B cell (primary cell): ENCODE measurements around the gene GTSF1L. TPM values are rescaled to one million over a fixed set of nuclear protein-coding genes. Genes with fewer than 3 reads are reported as not detected.
A peak's percentile ranks its signal among the peaks of the same experiment; 100 is the strongest.

Experiments
- ATAC-seq: fragments of 200-7000 bp; cut with Tn5 transposase; one replicate; pipeline ENCODE4 v1.10.0; 2021; ENCODE audit warnings: low read depth, mild to moderate bottlenecking, moderate number of reproducible peaks, moderate library complexity
- CTCF ChIA-PET: fragments of 350-600 bp; sonication (Branson Sonifier 250); formaldehyde crosslinking; loops from one replicate; lab custom pipeline; 2021; ENCODE audit warnings: antibody characterized with exemption, inconsistent platforms; lab: Charles Lee
- POLR2A ChIA-PET: fragments of 350-600 bp; sonication (Branson Sonifier 250); formaldehyde crosslinking; loops from one replicate; lab custom pipeline; 2021; ENCODE audit warnings: antibody characterized with exemption; lab: Charles Lee
- DNase-seq: peaks from one replicate; pipeline ENCODE4 v3.0.0; 2013
- H2AFZ ChIP-seq: 2 replicates; pipeline ENCODE4 v1.6.1; 2012; ENCODE audit warnings: mild to moderate bottlenecking, low read depth, low read length; ENCODE audit not compliant: insufficient read depth, poor library complexity, severe bottlenecking
- H3K27ac ChIP-seq, 2 donors: 1 replicate in 1 of 2; 2 replicates in 1 of 2; pipeline ENCODE4 v1.5.1; 2012 to 2013; ENCODE audit warnings: low read length in 2 of 2, mild to moderate bottlenecking in 2 of 2, moderate library complexity in 1 of 2
- H3K27me3 ChIP-seq, 4 experiments: fragments of 200-600 bp in 1 of 4; sonication (generic) in 1 of 4; replicated peaks in 1 of 4; 1 replicate in 2 of 4; 2 replicates in 2 of 4; pipeline versions ENCODE4 v1.6.1 to v1.7.0; 2013 to 2016; ENCODE audit warnings: low read length in 3 of 4, mild to moderate bottlenecking in 2 of 4, mixed read lengths in 1 of 4, moderate library complexity in 1 of 4; ENCODE audit not compliant: insufficient read depth in 4 of 4, control insufficient read depth in 3 of 4; ENCODE audit errors: control extremely low read depth in 1 of 4
- H3K36me3 ChIP-seq, 2 experiments: replicated peaks in 1 of 2; 1 replicate in 1 of 2; 2 replicates in 1 of 2; pipeline versions ENCODE4 v1.6.1 to v1.7.1; 2013; ENCODE audit warnings: low read length in 1 of 2; ENCODE audit not compliant: insufficient read depth in 2 of 2, control insufficient read depth in 1 of 2; ENCODE audit errors: control extremely low read depth in 1 of 2, extremely low read depth in 1 of 2
- H3K4me1 ChIP-seq, 2 donors: fragments of 200-600 bp in 1 of 2; sonication (generic) in 1 of 2; 1 replicate in 1 of 2; 2 replicates in 1 of 2; pipeline versions ENCODE4 v1.5.1 to v1.6.1; 2013 to 2017; ENCODE audit warnings: low read length in 2 of 2; ENCODE audit not compliant: control insufficient read depth in 2 of 2, insufficient read depth in 2 of 2
- H3K4me2 ChIP-seq: replicated peaks from 2 replicates; pipeline ENCODE3; 2012; ENCODE audit warnings: mild to moderate bottlenecking, low read depth, low read length; ENCODE audit not compliant: poor library complexity, severe bottlenecking
- H3K4me3 ChIP-seq, 5 experiments: fragments of 200-600 bp in 1 of 5; sonication (generic) in 1 of 5; 1 replicate in 3 of 5; 2 replicates in 2 of 5; pipeline versions ENCODE4 v1.5.1 to v1.7.0; 2011 to 2016; ENCODE audit warnings: low read length in 4 of 5, mild to moderate bottlenecking in 4 of 5, low read depth in 2 of 5, control low read depth in 1 of 5, moderate library complexity in 1 of 5; ENCODE audit not compliant: insufficient read depth in 1 of 5; ENCODE audit errors: control extremely low read depth in 1 of 5, extremely low read depth in 1 of 5
- H3K79me2 ChIP-seq: fragments of 200-600 bp; sonication (generic); one replicate; pipeline ENCODE4 v1.6.0; 2016; ENCODE audit warnings: low read length; ENCODE audit not compliant: control insufficient read depth, insufficient read depth
- H3K9ac ChIP-seq: fragments of 200-600 bp; sonication (generic); 2 replicates; pipeline ENCODE4 v1.6.1; 2017; ENCODE audit warnings: mild to moderate bottlenecking, low read length, moderate library complexity
- H3K9me3 ChIP-seq, 3 donors: one replicate each; pipeline versions ENCODE4 v1.6.1 to v1.7.1; 2013; ENCODE audit warnings: low read length in 2 of 3; ENCODE audit not compliant: control insufficient read depth in 2 of 3, insufficient read depth in 1 of 3; ENCODE audit errors: control extremely low read depth in 1 of 3
- H4K20me1 ChIP-seq: 2 replicates; pipeline ENCODE4 v1.6.0; 2012; ENCODE audit warnings: mild to moderate bottlenecking, low read length; ENCODE audit not compliant: insufficient read depth, control insufficient read depth, poor library complexity, severe bottlenecking
- H3K27ac Mint-ChIP-seq: one replicate; pipeline ENCODE4 v1.8.0; 2021; ENCODE audit warnings: mixed read lengths
- H3K27me3 Mint-ChIP-seq: one replicate; pipeline ENCODE4 v1.8.0; 2021; ENCODE audit warnings: mixed read lengths
- H3K4me1 Mint-ChIP-seq: one replicate; pipeline ENCODE4 v1.8.0; 2021; ENCODE audit warnings: mixed read lengths
- H3K4me3 Mint-ChIP-seq: one replicate; pipeline ENCODE4 v1.8.0; 2021; ENCODE audit warnings: mixed read lengths
- H3K9me3 Mint-ChIP-seq: one replicate; pipeline ENCODE4 v1.8.0; 2022; ENCODE audit warnings: mixed read lengths; ENCODE audit not compliant: insufficient read depth
- EZH2 ChIP-seq: IDR thresholded peaks from 2 replicates; pipeline ENCODE4 v1.6.1; 2012; ENCODE audit warnings: borderline replicate concordance, low read depth, mild to moderate bottlenecking, moderate library complexity, low read length; ENCODE audit not compliant: insufficient read depth, poor library complexity, severe bottlenecking
- WGBS: methylation state at CpG from one replicate; pipeline ENCODE4 v1.1.5; 2013; ENCODE audit warnings: missing lambda C conversion rate; ENCODE audit not compliant: insufficient coverage; 5-methylcytosine and 5-hydroxymethylcytosine counted together
- intact Hi-C: fragments of 100-400 bp; cut with micrococcal nuclease; formaldehyde crosslinking; loops from one replicate; pipeline ENCODE4 v1.10.0; 2022
- polyA plus RNA-seq: library from polyadenylated mRNA; depleted of rRNA; stranded (reverse); fragments of >200 nt; gene quantifications from 2 replicates; pipeline ENCODE4 v1.2.3, GENCODE V29; 2012
- total RNA-seq, 2 donors: library from RNA; stranded (reverse); fragments of 120-200 nt in 1 of 2; gene quantifications; 1 replicate in 1 of 2; 2 replicates in 1 of 2; pipeline versions ENCODE4 v1.2.3 to v1.2.4, GENCODE V29; 2013 to 2022
- TF ChIP-seq, protein P1 (sequence below): fragments of 200-600 bp; IDR thresholded peaks from one replicate; pipeline ENCODE4 v1.8.0; 2022; ENCODE audit warnings: antibody characterized with exemption, mild to moderate bottlenecking

The GTSF1L gene
- total and polyA plus RNA-seq, 2 donors (not counting 1 experiment from before 2014, with no cell fraction given): 0.84 to 1.5 TPM

DNA sequence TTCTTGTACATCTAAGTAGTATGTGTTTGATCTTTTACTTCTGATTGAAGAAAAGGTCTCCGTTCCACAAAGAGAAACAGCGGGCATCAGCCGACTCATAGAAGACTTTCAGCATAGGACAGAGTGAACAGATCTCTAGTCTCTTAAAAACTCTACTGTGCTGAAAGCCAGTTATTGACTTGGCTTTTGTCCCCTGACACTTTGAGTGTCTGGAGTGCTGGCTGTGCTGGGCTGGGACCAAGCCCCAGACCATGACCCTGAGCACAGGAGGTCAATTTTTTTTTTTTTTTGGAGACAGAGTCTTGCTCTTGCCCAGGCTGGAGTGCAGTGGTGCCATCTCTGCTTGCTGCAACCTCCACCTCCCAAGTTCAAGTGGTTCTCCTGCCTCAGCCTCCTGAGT, 32.0 kb downstream of the GTSF1L start:
- no peak overlapping the region for H3K9ac ChIP-seq
- H3K36me3 ChIP-seq: peaks cover 0 to 32% of the 10 kb centered on the region in 2 experiments
- H3K4me2 ChIP-seq: no peak overlapping the region
- no peaks in the 10 kb centered on the region for H4K20me1 ChIP-seq
- H3K4me3 Mint-ChIP-seq: no peak overlapping the region
- ATAC-seq (no peak), DNase-seq (no peak)
- H3K79me2 ChIP-seq: peaks cover under 1% of the 10 kb centered on the region
- H3K27ac ChIP-seq: no peak overlapping the region
- no peak overlapping the region for H2AFZ ChIP-seq
- peaks cover 0 to 6% of the 10 kb centered on the region in 2 donors for H3K4me1 ChIP-seq
- intact Hi-C loops: no loop called here
- H3K9me3 ChIP-seq: no peaks in the 10 kb centered on the region
- H3K9me3 Mint-ChIP-seq: no peaks in the 10 kb centered on the region
- ChIA-PET POLR2A (no interaction called here), CTCF (interaction anchor here (9.4 kb wide), 1 partner anchor 157 kb away, joined by 273 read pairs; no protein-coding TSS in a partner anchor)
- no peaks in the 10 kb centered on the region for H3K27me3 ChIP-seq
- no peak overlapping the region for H3K4me3 ChIP-seq
- WGBS: 100% methylated on average over 2 of the region's 3 CpGs
- H3K4me1 Mint-ChIP-seq: peaks cover 6% of the 10 kb centered on the region
- TF ChIP-seq EZH2: no peak
- TF ChIP-seq, protein P1, sequence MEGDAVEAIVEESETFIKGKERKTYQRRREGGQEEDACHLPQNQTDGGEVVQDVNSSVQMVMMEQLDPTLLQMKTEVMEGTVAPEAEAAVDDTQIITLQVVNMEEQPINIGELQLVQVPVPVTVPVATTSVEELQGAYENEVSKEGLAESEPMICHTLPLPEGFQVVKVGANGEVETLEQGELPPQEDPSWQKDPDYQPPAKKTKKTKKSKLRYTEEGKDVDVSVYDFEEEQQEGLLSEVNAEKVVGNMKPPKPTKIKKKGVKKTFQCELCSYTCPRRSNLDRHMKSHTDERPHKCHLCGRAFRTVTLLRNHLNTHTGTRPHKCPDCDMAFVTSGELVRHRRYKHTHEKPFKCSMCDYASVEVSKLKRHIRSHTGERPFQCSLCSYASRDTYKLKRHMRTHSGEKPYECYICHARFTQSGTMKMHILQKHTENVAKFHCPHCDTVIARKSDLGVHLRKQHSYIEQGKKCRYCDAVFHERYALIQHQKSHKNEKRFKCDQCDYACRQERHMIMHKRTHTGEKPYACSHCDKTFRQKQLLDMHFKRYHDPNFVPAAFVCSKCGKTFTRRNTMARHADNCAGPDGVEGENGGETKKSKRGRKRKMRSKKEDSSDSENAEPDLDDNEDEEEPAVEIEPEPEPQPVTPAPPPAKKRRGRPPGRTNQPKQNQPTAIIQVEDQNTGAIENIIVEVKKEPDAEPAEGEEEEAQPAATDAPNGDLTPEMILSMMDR: no peak
- no peak overlapping the region for H3K27ac Mint-ChIP-seq
- H3K27me3 Mint-ChIP-seq: no peaks in the 10 kb centered on the region

DNA sequence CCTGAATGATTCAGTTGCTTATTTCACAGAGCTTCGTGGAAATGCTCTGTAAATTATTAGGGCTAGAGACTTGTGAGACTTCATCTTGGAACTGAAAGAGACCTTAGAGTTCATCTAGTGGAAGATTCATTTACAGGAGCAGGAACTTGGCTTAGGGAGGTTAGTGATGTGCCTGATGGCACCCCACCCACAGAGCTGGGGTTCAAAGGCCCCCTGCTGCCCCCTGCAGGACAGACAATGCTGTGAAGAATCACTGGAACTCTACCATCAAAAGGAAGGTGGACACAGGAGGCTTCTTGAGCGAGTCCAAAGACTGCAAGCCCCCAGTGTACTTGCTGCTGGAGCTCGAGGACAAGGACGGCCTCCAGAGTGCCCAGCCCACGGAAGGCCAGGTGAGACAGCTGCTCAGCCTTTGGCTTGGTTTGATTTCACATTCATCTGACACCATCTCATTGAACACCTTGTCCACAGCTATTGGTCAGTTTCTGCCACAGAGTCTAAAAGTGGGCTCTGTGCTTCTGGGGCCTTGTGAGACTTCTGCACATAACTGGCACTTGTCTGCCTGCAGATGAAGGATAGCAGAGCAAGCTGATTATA, 34.8 kb downstream of the GTSF1L start:
- DNase-seq (peak; percentile 83), ATAC-seq (peak; percentile 93)
- no peaks in the 10 kb centered on the region for H3K9me3 ChIP-seq
- H3K27ac Mint-ChIP-seq: peak overlapping the region; percentile 74
- H3K4me2 ChIP-seq: no peak overlapping the region
- no peaks in the 10 kb centered on the region for H3K27me3 Mint-ChIP-seq
- H4K20me1 ChIP-seq: no peaks in the 10 kb centered on the region
- TF ChIP-seq, protein P1: peak; percentile 81
- TF ChIP-seq EZH2: no peak
- no peak overlapping the region for H3K9ac ChIP-seq
- CTCF ChIA-PET: interaction anchor here (0.6 to 9.4 kb wide), 43 partner anchors 11 to 497 kb away, joined by 3 to 273 read pairs (median 4); partner anchors contain the start of genes IFT52, SGK2 and SRSF6
- POLR2A ChIA-PET: interaction anchor here (0.9 to 1.2 kb wide), 2 partner anchors 10 to 154 kb away, joined by 3 to 4 read pairs; no protein-coding TSS in a partner anchor
- intact Hi-C loops: loop anchor here (1.0 kb wide), 5 partner anchors 10 to 388 kb away; partner anchors contain the start of gene IFT52
- H3K9me3 Mint-ChIP-seq: no peaks in the 10 kb centered on the region
- no peak overlapping the region for H3K4me3 ChIP-seq
- H3K27me3 ChIP-seq: no peaks in the 10 kb centered on the region
- H3K4me1 ChIP-seq: peaks cover 0 to 6% of the 10 kb centered on the region in 2 donors
- H3K36me3 ChIP-seq: peaks cover 0 to 44% of the 10 kb centered on the region in 2 experiments
- WGBS: 92% methylated on average over 5 of the region's 5 CpGs
- H3K79me2 ChIP-seq: peaks cover 3% of the 10 kb centered on the region
- peaks cover 6% of the 10 kb centered on the region for H3K4me1 Mint-ChIP-seq
- no peak overlapping the region for H3K27ac ChIP-seq
- H2AFZ ChIP-seq: peak overlapping the region; percentile 20
- no peak overlapping the region for H3K4me3 Mint-ChIP-seq
